Testis (tissue), 3 donors: ENCODE results near the gene TTC33. TPM values are rescaled to one million over a fixed set of nuclear protein-coding genes. Genes with fewer than 3 reads are reported as not detected.

Experiments
- DNase-seq: peaks from one replicate; pipeline ENCODE4 v3.0.0-alpha.2; 2019
- H3K27ac ChIP-seq, 2 donors: fragments of 200-600 bp; sonication (generic); one replicate each; pipeline ENCODE4 v1.5.1; 2019
- H3K27me3 ChIP-seq: fragments of 200-600 bp; sonication (generic); one replicate; pipeline ENCODE4 v1.5.1; 2019
- H3K36me3 ChIP-seq: fragments of 200-600 bp; sonication (generic); one replicate; pipeline ENCODE4 v1.5.1; 2017; ENCODE audit warnings: low read depth; ENCODE audit errors: missing control alignments
- H3K4me1 ChIP-seq: fragments of 200-600 bp; sonication (generic); one replicate; pipeline ENCODE4 v1.5.1; 2019
- H3K4me3 ChIP-seq, 2 donors: fragments of 200-600 bp; sonication (generic); one replicate each; pipeline ENCODE4 v1.5.1; 2017 to 2019
- H3K9me3 ChIP-seq: fragments of 200-600 bp; sonication (generic); one replicate; pipeline ENCODE4 v1.5.1; 2017
- POLR2A ChIP-seq: fragments of 450-650 bp; IDR thresholded peaks from one replicate; pipeline ENCODE4 v1.6.1; 2017; ENCODE audit warnings: antibody characterized with exemption, mild to moderate bottlenecking, moderate library complexity
- WGBS, 2 donors: methylation state at CpG; one replicate each; pipeline ENCODE4 v1.1.5; 2018; 5-methylcytosine and 5-hydroxymethylcytosine counted together
- intact Hi-C: fragments of 100-400 bp; cut with DNase I; formaldehyde crosslinking; loops from one replicate; pipeline ENCODE4 v1.15.1; 2023; ENCODE audit warnings: low total_unique reads
- polyA plus RNA-seq: library from polyadenylated mRNA; stranded (reverse); fragments of 350-450 nt; fragmentation: Illumina TruSeq; extraction: RNeasy Lipid Tissue Mini Kit (QIAGEN cat#74804); gene quantifications from one replicate; pipeline ENCODE4 v1.2.3, GENCODE V29; 2014; ENCODE audit warnings: low read depth, low replicate concordance; ENCODE audit not compliant: insufficient read depth
- total RNA-seq, 2 donors: library from RNA; depleted of rRNA; stranded (reverse); fragments of >200 nt; gene quantifications; one replicate each; pipeline ENCODE4 v1.2.3, GENCODE V29; 2016
- TF ChIP-seq, protein P1 (sequence below), 3 experiments: fragments of 450-650 bp in 2 of 3; fragments of 200-600 bp in 1 of 3; sonication (generic) in 1 of 3; IDR thresholded peaks; one replicate each; pipeline ENCODE4 v1.5.1; 2016 to 2019; ENCODE audit warnings: antibody characterized with exemption in 3 of 3, mild to moderate bottlenecking in 2 of 3, moderate library complexity in 1 of 3

The TTC33 gene
- total and polyA plus RNA-seq, 3 donors from 2014 or later = 14.7 to 16.5 (median 15.2) TPM

GRCh38 chr5:40499518-40500273 lies 256.1 kb downstream of the TTC33 start:
- Histone ChIP-seq H3K27ac (no peak overlapping the region), H3K36me3 (no peaks in the 10 kb centered on the region), H3K4me1 (no peaks in the 10 kb centered on the region), H3K9me3 (no peaks in the 10 kb centered on the region), H3K27me3 (no peaks in the 10 kb centered on the region), H3K4me3 (no peak overlapping the region)
- WGBS, 2 donors = 91 to 95% methylated on average over 3 of the region's 3 CpGs
- DNase-seq = no peak
- TF ChIP-seq, protein P1, sequence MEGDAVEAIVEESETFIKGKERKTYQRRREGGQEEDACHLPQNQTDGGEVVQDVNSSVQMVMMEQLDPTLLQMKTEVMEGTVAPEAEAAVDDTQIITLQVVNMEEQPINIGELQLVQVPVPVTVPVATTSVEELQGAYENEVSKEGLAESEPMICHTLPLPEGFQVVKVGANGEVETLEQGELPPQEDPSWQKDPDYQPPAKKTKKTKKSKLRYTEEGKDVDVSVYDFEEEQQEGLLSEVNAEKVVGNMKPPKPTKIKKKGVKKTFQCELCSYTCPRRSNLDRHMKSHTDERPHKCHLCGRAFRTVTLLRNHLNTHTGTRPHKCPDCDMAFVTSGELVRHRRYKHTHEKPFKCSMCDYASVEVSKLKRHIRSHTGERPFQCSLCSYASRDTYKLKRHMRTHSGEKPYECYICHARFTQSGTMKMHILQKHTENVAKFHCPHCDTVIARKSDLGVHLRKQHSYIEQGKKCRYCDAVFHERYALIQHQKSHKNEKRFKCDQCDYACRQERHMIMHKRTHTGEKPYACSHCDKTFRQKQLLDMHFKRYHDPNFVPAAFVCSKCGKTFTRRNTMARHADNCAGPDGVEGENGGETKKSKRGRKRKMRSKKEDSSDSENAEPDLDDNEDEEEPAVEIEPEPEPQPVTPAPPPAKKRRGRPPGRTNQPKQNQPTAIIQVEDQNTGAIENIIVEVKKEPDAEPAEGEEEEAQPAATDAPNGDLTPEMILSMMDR (IDR thresholded peaks at IDR 0.05) = no peak
- TF ChIP-seq POLR2A = no peak
- intact Hi-C loops = no loop called here

DNA sequence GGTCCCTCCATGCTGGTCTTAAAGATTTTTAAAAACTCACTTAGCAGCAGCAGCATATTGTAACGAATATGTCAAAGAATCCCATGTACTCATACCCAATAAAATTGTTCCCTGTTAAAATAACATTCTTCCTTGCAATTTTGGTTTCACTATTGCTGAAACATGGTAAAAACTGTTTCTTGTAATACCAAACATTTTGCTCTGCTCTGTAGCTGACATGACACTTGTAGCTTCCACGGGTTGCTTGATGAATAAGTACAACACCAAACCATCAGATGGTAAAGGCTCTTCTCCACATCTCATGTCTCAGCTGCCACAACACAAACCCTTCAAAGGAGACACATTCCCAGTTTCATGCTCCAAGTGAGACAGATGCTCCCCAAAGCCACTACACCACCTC lies 256.8 kb downstream of the TTC33 start:
- H3K36me3 ChIP-seq = no peaks in the 10 kb centered on the region
- H3K4me1 ChIP-seq = no peaks in the 10 kb centered on the region
- H3K27ac ChIP-seq = no peak overlapping the region
- intact Hi-C loops = no loop called here
- WGBS, 2 donors = 85% methylated on average over 2 of the region's 2 CpGs
- DNase-seq = no peak
- H3K9me3 ChIP-seq = no peaks in the 10 kb centered on the region
- TF ChIP-seq, protein P1 (IDR thresholded peaks at IDR 0.05) = no peak
- no peak for TF ChIP-seq POLR2A
- no peaks in the 10 kb centered on the region for H3K27me3 ChIP-seq
- no peak overlapping the region for H3K4me3 ChIP-seq

- no peak for DNase-seq
- no peaks in the 10 kb centered on the region for H3K9me3 ChIP-seq
- H3K27me3 ChIP-seq = no peaks in the 10 kb centered on the region
- 68 to 83% methylated on average over 1 of the region's 1 CpG for WGBS, 2 donors
- no peak overlapping the region for H3K4me3 ChIP-seq
- TF ChIP-seq, protein P1 (IDR thresholded peaks at IDR 0.05) = no peak
- no peak for TF ChIP-seq POLR2A
- intact Hi-C loops = no loop called here
- no peaks in the 10 kb centered on the region for H3K4me1 ChIP-seq
- H3K27ac ChIP-seq = no peak overlapping the region
- H3K36me3 ChIP-seq = no peaks in the 10 kb centered on the region
Observed at GRCh38 chr5:40497573-40497972, 258.2 kb downstream of the TTC33 start.

GRCh38 chr5:40495237-40495635 lies 260.5 kb downstream of the TTC33 start:
- 31 to 34% methylated on average over 3 of the region's 3 CpGs for WGBS, 2 donors
- H3K4me3 ChIP-seq = no peak overlapping the region

More at GRCh38 chr5:40495237-40495635, 260.5 kb downstream of the TTC33 start:
- Histone ChIP-seq H3K27ac (no peak overlapping the region), H3K36me3 (no peaks in the 10 kb centered on the region), H3K4me1 (no peaks in the 10 kb centered on the region), H3K27me3 (no peaks in the 10 kb centered on the region), H3K9me3 (no peaks in the 10 kb centered on the region)
- no peak for TF ChIP-seq POLR2A
- TF ChIP-seq, protein P1 (IDR thresholded peaks at IDR 0.05) = no peak
- DNase-seq = no peak
- intact Hi-C loops = no loop called here
